Measurements from ENCODE around the gene FRY. TPM values are rescaled to one million over a fixed set of nuclear protein-coding genes. Genes with fewer than 3 reads are reported as not detected.
A peak's percentile ranks its signal among the peaks of the same experiment; 100 is the strongest.

Gene FRY
- total RNA-seq, 4 donors from 2014 or later: 21.1 to 89.7 (median 34.4) TPM

- TF ChIP-seq CTCF (IDR thresholded peaks at IDR 0.05): no peak
- DNase-seq (ENCODE audit: low spot score) (no peak), ATAC-seq (ENCODE audit: low FRiP score) (no peak)
Observed at GRCh38 chr13:32017474-32017873, 14.1 kb upstream of the FRY start.

GRCh38 chr13:32019612-32020233 is 11.9 kb upstream of the FRY start:
- no peak for ATAC-seq (ENCODE audit: low FRiP score)
- no peak for TF ChIP-seq CTCF (IDR thresholded peaks at IDR 0.05)
- DNase-seq (ENCODE audit: low spot score): no peak

- ATAC-seq (ENCODE audit: low FRiP score): no peak
- no peak for DNase-seq (ENCODE audit: low spot score)
- no peak for TF ChIP-seq CTCF (IDR thresholded peaks at IDR 0.05)
Observed at GRCh38 chr13:32021785-32022184, 9.8 kb upstream of the FRY start.

GRCh38 chr13:32022311-32022710 is 9.3 kb upstream of the FRY start:
- DNase-seq (ENCODE audit: low spot score) (no peak), ATAC-seq (ENCODE audit: low FRiP score) (peak; percentile 46)
- no peak for TF ChIP-seq CTCF (IDR thresholded peaks at IDR 0.05)

GRCh38 chr13:32023096-32023495 is 8.5 kb upstream of the FRY start:
- ATAC-seq (ENCODE audit: low FRiP score) (no peak), DNase-seq (ENCODE audit: low spot score) (no peak)
- no peak for TF ChIP-seq CTCF (IDR thresholded peaks at IDR 0.05)

- DNase-seq (ENCODE audit: low spot score): no peak
- no peak for TF ChIP-seq CTCF (IDR thresholded peaks at IDR 0.05)
- no peak for ATAC-seq (ENCODE audit: low FRiP score)
Observed at GRCh38 chr13:32023698-32024097, 7.9 kb upstream of the FRY start.

- ATAC-seq (ENCODE audit: low FRiP score) (no peak), DNase-seq (ENCODE audit: low spot score) (no peak)
- no peak for TF ChIP-seq CTCF (IDR thresholded peaks at IDR 0.05)
Observed at GRCh38 chr13:32024750-32025149, 6.8 kb upstream of the FRY start.

All from omental fat pad (tissue), 4 donors.